Spleen (tissue), 7 donors: ENCODE measurements around the gene ZBTB17.

Experiments
- CTCF ChIP-seq, 11 experiments: fragments of 200-600 bp in 7 of 11; fragments of 450-650 bp in 4 of 11; sonication (generic) in 4 of 11; IDR thresholded peaks in 8 of 11; conservative IDR thresholded peaks in 3 of 11; 1 replicate in 7 of 11; 2 replicates in 4 of 11; pipeline versions ENCODE4 v1.4.0 to v1.8.0; 2016 to 2021; ENCODE audit warnings: antibody characterized with exemption in 11 of 11, inconsistent platforms in 4 of 11, mild to moderate bottlenecking in 1 of 11
- POLR2AphosphoS5 ChIP-seq, 3 donors: sonication (generic); formaldehyde crosslinking; IDR thresholded peaks; one replicate each; pipeline ENCODE4 v1.5.1; 2017; ENCODE audit warnings: antibody characterized with exemption in 3 of 3
- donor health status: DM: no; HTN: no; CAD: no; lungs with moderate emphysema.
- donor health status: DM: no; HTN: no; CAD: no.
- donor health status: DM: no; HTN: no; CAD: no.

DNA sequence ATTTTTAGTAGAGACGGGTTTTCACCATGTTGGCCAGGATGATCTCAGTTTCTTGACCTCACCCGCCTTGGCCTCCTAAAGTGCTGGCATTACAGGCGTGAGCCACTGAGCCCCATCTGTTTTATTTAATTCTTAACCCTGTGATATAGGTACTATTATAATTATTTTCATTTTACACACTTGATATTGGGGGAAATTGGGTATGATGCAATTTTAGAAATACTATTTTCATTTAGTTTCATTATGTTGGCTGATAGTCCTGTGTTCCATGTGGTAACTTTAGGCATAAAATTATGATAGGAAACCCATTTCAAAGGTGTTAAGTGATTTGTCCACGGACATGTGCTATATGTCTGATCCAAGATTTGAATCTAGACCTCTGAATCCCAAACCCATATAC, 67.3 kb downstream of the ZBTB17 start:
- TF ChIP-seq POLR2AphosphoS5 (IDR thresholded peaks at IDR 0.05) = no peak
- no peak for TF ChIP-seq CTCF (IDR thresholded peaks at IDR 0.05 in 8 of 11, conservative IDR thresholded peaks at IDR 0.05 in 3 of 11)
